GM04503 (cell line): ENCODE results near the gene NRTN.
"Not testable (repeated sequence)": the region's sequence is repeated elsewhere in the genome, so short reads cannot be mapped to it uniquely, and the experiment has no call there.

ENCODE experiments used
- DNase-seq: peaks from one replicate; pipeline ENCODE4 v3.0.0-alpha.2; 2012; ENCODE audit warnings: low read depth

NRTN gene

DNA sequence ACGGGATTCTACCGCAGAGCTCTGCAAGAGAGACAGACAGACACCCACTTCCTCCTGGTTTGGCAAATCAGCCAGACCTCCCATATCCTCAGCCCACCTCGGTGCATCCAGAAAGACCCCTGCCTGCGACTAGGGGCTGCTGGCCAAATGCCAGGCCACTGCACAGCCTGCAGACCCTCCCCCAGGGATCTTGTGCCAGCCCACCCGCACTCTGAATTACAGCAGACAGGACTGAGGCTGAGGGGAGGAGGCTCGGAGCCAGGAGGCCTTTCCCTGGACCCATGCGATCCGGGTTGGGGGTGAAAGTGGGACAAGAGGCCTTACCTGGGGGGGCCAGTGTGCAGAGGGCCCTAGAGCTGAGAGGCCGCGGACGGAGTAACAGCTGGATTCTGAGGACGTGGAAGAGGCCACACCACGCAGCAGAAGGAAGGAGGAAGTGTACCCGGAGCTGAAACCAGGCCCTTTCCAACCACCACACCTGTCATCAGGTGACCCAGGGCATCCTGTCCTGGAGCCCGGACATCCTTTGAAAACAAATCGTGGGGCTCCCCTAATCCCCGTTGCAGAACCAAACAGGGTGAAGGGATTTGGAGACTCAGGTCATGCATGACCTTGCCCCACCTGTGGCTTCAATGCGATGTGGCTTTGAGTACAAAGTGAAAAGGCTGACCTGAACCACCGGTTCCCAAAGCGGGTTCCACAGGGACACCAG lies 33.6 kb downstream of the NRTN start:
- DNase-seq, result no peak

DNA sequence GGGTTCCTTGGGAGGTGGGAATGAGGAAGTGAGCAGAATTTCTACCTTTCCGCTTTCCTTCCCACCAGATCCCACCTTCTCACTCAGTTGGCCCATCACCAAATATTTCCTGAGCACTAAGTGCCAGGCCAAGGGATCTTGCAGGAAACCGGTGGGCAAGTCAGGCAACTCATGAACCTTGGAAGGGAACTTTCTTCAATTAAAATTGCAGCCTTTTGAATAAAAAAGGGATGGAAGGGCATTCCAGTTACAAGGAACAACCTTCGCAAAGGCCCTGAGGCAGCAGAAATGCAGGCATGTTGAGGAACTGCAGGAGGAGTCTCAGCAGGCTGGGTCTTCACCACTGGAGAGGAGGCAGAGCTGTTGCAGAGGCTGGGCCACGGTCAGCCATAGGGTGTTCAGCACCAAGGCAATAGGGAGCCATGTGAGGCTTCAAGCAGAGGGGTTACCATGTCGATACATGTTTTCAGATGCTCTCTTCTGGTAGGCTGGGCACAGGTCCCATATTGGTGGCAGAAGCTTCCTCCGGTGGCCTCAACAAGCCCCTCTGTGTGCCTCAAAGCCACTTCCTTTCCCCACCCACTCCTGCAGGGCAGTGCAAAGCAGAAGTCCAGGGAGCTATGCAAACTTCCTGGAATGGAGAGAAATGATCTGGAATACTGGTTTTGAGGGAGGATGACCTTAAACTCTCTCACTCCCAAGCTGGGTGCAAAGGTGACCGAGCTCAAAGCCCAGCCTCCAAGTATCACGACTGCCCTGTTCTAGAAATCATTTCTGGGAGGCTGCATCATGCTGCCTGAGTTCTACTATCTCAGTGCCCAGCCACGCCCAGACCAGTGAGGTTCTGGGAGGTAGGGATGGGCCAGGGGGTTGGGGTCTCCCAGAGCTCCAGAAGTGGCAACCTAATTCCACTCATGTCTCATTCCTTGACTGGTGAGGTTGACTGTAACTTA lies 34.5 kb downstream of the NRTN start, which contains the start of gene FUT6:
FUT6 (minus strand) TSS at position 638 of the 953 bp plus-strand sequence. CDS start 7,135 bp downstream, outside the sequence.
- DNase-seq, result no peak

DNA sequence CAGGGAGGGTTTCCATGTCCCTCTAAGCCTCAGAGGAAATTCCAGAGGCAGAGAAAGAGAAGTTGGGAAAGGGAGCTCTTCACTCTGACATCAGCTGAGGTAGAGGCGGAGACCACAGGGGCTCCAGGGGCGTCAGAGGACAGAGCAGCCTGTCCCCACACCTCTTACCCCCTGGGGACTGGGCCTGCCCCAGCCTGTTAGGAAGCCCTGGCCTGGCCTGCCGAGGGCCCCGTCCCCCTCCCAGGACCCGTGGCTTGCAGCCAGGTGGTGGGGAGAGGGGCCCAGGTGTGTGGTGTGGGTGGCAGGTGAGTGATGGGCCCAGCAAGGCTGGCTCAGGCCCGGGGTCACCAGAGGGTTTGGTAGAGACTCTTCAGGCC lies 36.9 kb downstream of the NRTN start:
- DNase-seq, result not testable (repeated sequence)

DNA sequence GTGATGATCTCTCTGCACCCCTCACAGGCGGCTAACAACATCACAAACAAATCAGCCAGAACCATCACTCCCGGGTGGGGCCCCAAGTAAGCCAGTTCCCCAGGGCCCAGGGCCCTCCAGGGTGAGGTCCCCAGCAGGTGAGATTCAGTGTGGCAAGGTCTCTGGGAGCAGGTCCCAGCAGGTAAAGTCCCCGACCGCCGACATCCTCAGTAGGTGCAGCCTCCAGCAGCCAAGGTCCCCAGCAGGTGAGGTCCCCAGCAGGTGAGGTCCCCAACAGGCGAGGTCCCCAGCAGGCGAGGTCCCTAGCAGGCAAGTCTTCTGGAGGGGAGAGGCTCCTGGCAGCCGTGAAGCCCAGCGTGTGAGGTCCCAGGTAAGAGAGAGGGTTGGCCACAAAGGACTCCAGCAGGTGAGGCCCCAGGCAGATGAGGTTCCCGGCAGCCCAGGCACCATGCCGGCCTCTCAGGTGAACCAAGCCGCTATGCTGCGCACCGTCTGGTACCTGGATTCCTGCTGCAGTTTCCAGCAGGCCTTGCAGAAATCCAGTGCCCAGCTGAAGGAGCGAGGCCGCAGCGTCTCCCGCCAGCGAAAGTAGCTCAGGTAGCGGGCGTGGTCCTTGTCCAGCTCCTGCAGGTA lies 38.5 kb downstream of the NRTN start:
- no peak for DNase-seq

DNA sequence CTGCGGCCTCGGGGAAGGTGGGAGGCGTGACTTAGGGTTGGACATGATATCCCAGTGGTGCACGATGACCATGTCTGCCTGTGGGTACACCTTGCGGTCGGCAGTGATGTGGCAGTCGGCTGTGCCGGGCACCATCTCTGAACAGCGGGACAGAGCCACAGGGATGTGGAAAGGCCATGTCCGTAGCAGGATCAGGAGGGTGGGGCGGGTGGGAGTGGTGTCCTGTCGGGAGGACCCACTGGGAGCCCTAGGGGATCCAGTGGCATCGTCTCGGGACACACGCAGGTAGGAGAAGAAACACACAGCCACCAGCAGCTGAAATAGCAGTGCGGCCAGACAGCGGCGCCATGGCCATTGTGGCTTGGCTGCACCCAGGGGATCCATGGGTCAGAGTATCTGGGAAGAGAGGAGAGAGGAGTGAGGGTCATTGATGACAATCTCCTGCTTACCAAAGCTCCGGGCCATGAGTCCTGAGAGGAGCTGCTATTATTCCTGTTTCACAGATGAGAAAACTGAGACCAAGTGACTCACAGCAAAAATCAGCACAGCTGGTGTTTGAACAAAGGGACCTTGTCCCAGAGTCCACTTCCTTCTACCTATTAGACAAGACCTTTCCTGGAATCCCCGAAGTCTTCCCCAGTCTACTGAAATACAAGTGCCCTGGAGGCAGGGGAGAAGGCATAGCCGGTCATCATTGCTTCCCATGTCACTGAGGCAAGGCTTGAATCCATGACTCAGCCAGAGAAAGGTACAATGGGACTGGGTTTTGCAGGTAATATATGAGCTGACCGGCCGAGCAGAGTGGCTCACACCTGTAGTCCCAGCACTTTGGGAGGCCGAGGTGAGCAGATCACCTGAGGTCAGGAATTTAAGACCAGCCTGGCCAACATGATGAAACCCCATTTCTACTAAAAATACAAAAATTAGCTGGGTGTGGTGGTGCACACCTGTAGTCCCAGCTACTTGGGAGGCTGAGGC lies 39.9 kb downstream of the NRTN start:
- DNase-seq, result no peak

DNA sequence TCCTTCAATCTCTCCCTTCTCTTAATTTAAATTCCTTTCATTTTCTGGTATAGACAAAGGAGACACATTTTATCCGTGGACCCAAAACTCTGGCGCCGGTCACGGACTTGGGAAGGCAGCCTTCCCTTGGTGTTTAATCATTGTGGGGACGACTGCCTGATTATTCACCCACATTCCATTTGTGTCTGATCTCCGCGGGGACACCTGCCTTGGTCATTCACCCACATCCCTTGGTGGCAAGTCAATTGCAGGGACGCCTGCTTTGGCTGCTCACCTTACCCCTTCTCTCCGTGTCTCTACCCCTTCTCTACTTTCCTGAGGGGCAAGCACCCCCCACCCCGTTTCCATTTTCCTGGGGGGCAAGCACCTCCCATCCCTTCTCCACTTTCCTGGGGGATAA lies 43.0 kb downstream of the NRTN start:
- DNase-seq, result not testable (repeated sequence)

DNA sequence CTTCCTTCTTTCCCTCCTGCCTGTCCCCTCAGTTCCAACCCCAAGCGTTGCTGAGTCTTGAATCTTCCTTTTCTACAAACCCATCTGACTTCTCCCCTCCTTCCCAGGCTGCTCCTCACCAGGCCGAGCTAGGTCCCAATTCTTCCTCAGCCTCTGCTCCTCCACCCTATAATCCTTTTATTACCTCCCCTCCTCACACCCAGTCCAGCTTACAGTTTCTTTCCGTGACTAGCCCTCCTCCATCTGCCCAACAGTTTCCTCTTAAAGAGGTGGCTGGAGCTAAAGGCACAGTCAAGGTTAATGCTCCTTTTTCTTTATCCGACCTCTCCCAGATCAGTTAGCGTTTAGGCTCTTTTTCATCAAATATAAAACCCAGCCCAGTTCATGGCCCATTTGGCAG lies 43.8 kb downstream of the NRTN start:
- not testable (repeated sequence) for DNase-seq

DNA sequence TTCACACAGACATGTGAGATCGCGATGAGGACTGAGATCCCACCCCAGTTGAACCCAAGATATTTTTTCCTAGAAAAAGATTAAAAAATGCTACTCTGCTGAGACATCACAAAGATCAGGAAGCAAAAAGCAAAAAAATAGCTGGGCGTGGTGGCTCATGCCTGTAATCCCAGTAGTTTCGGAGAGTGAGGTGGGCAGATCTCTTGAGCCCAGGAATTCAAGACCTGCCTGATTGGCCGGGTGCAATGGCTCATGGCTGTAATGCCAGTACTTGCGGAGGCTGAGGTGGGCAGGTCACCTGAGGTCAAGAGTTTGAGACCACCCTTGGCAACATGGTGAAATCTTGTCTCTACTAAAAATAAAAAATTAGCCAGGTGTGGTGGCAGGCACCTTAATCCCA lies 45.3 kb downstream of the NRTN start:
- no peak for DNase-seq

DNA sequence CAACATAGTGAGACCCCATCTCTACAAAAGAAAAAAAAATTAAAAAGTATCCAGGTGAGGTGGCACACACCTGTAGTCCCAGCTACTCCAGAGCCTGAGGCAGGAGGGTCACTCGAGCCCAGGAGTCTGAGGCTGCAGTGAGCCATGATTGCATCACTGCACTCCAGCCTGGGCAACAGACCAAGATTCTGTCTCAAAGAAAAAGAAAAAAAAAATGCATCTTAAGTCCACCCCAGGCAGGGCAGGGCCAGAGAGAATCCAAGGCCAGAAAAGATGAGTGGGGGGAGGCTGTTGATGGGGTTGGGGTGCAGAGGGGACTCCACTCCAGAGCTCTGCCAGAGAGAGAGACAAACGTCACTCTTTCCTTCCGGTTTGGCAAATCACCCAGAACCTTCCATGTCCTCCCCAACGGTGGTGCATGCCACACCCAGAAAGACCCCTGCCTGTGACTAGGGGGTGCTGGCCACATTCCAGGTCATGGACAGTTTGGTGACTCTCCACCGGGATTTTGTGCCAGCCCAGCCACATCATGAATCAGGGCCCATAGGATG lies 46.0 kb downstream of the NRTN start:
- DNase-seq, result no peak

DNA sequence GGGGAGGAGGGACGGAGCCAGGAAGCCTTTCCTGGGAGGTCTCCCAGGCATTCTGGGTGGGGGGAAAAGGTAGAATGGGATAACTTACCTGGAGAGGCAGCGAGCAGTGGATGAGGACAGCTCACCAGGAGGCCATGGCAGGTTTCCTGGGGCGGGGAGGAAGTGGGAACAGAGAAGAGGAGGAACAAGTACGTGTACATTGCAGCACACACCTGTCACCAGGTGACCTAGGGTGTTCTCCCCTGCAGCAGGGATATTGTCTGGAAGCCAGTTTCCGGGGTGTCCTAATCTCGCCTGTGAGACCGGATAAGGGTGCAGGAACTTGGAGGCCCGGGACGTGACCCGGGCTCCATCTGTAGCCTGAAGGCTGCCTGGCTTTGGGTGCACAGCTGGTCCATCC lies 46.4 kb downstream of the NRTN start, which contains the start of gene FUT3:
FUT3 (minus strand) TSS at position 148 of the 400 bp plus-strand sequence.
- DNase-seq, result no peak

DNA sequence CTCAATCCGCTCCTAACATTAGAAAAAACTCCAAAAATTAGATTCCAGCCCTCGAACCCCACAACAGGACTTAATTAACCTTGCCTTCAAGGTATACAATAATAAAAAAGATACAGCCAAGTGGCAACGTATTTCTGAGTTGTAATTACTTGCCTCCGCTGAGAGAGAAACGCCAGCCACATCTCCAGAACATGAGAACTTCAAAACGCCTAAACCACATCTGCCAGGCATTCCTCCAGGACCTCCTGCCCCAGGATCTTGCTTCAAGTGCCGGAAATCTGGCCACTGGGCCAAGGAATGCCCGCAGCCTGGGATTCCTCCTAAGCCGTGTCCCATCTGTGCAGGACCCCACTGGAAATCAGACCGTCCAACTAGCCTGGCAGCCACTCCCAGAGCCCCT lies 49.3 kb downstream of the NRTN start:
- DNase-seq, result not testable (repeated sequence)

DNA sequence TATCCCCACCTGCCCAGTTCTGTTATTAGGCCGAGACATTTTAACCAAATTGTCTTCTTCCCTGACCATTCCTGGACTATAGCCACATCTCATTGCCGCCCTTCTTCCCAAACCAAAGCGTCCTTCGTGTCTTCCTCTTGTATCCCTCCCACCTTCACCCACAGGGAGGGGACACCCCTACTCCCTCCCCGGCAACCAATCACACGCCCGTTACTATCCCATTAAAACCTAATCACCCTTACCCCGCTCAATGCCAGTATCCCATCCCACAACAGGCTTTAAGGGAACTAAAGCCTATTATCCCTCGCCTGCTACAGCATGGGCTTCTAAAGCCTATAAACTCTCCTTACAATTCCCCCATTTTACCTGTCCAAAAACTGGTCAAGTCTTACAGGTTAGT lies 50.3 kb downstream of the NRTN start:
- not testable (repeated sequence) for DNase-seq

DNA sequence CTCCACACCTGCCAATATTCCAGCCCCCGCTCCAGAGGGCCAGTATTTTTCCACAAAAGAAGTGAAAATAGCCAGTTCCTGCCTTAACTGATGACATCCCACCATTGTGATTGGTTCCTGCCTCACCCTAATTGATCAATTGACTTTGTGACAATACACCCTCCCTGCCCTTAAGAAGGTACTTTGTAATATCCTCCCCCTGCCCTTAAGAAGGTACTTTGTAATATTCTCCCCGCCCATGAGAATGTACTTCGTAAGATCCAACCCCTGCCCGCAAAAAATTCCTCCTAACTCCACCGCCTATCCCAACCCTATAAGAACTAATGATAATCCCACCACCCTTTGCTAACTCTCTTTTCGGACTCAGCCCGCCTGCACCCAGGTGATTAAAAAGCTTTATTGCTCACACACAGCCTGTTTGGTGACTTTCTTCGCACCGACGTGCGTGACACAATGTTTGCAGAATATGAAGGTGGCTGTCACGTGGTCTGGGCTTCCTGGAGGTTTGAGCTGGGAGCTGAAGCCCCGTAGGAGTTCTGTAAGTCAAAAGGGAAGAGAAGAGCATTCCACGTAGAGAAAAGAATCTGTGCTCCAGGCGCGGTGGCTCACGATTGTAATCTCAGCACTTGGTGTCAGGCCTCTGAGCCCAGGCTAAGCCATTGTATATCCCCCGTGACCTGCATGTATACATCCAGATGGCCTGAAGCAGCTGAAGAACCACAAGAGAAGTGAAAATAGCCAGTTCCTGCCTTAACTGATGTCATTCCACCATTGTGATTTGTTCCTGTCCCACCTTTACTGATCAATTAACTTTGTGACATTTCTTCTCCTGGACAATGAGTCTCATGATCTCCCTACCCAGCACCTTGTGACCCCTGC lies 52.6 kb downstream of the NRTN start:
- DNase-seq, result no peak

DNA sequence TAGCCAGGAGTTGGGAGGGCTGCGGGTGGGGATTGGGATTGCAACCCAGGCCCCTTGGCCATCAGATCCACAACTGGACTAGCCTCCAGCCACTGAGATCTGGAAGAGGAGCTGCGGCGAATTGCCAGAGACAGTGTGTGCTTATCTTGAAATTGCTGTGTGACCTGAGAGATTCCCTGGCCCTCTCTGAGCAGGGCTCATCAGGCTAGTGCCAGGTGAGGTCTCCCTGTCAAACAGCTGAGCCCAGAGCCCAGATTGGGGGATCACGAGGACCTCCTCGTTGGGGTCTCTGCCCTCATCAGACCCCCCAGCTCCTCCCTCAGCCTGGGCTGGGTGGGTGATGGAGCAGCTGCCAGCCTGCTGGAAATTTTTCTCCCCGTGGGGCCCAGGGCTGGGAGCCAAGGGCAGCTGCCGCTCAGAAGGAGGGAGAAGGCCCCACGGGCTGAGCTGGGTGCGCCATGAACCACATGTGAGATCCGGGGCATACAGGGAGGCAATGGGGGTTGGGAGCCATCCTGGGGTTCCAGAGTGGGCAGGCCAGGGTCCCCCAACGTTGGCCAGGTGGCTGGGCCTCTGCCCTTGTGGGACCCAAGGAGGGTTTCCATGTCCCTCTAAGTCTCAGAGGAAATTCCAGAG lies 58.3 kb downstream of the NRTN start:
- DNase-seq, result no peak

DNA sequence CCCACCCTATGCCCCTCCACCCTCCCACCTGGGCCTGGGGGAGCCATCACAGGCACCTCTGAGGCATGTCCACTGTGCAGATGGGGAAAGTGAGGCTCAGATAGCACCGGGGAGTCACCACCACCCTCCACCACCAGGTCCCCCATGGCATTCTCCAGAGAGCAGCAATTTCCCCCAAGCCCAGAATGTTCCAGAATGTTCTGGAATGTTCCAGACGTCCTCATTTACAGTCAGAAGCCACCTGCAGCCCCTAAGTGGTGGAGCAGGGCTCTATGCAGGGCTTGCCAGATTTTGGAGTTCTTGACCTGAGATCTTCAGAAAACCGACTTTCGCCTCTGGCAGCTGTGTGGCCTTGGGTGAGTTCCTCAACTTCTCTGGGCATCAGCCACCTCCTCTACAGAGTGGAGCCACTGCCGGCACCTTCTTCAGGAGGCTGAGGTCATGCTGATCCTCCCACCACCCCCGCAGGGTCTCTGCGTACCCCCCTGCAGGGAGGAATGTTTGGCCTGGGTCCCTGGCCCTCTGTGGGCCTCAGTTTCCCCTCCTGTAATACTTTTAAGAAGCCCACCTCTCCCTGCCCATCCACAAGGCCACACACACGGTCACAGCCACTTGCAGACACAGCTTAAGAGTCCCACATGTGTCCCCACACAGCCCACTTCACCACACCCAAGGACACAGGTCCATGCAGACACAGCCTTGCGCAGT lies 59.3 kb downstream of the NRTN start:
- no peak for DNase-seq

DNA sequence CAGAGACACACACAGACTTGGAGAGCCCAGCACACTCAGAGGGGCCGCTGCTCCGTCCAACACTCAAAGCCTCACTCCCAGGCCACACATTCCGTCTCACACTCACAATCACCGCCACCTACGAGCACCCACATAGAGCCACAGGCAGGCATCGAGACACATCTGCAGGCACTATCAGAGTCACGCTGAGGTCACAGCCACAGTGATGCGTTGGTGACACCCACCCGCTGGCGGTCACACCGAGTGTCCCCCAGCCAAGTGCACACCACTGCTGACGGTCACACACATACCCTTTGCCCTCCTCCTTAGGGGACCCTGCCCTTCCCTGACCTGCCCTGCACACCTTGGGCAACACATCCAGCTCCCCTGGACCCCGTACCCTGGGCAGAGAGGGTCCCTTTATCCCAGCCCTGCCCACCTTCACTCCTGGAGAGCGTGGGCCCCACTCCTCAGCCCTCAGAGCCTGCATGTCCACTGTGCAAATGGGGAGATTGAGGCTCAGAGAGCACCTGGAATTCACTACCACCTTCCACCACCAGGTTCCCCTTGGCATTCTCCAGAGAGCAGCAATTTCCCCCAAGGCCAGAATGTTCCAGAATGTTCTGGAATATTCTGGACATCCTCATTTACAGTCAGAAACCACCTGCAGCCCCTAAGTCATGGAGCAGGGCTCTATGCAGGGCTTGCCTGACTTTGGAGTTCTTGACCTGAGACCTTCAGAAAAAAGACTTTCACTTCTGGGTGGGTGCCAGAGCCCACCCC lies 60.0 kb downstream of the NRTN start:
- no peak for DNase-seq

DNA sequence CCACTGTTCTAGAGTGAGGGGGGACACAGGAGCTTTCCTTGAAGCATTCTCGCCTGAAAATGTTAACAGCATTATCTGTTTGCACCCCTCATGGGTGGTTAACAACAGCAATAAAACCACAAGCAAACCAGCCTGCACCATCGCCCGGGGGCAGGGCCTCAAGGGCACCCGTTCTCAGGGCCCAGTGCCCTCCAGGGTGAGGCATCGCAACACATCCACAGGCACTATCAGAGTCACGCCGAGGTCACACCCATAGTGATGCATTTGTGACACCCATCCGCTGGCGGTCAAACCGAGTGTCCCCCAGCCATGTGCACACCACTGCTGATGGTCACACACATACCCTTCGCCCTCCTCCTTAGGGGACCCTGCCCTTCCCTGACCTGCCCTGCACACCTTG lies 60.9 kb downstream of the NRTN start:
- no peak for DNase-seq
